Activated naive CD4-positive, alpha-beta T cell treated with anti-CD3 and anti-CD28 coated beads for 36 hours (primary cell): ENCODE measurements around the gene SLC35E1. TPM values are rescaled to one million over a fixed set of nuclear protein-coding genes. Genes with fewer than 3 reads are reported as not detected.

Source experiments
- CTCF ChIA-PET: fragments of 350-600 bp; sonication (Branson Sonifier 250); formaldehyde crosslinking; loops from one replicate; lab custom pipeline; 2021; ENCODE audit warnings: antibody characterized with exemption; lab: Charles Lee
- DNase-seq: peaks from one replicate; pipeline ENCODE4 v3.0.0-alpha.2; 2020
- H3K27ac Mint-ChIP-seq: one replicate; pipeline ENCODE4 v1.8.0; 2021; ENCODE audit warnings: mild to moderate bottlenecking, mixed read lengths
- H3K27me3 Mint-ChIP-seq: one replicate; pipeline ENCODE4 v1.8.0; 2021; ENCODE audit warnings: low read depth, mixed read lengths
- H3K36me3 Mint-ChIP-seq: one replicate; pipeline ENCODE4 v1.8.0; 2021; ENCODE audit warnings: low read depth, mixed read lengths
- H3K4me1 Mint-ChIP-seq: one replicate; pipeline ENCODE4 v1.8.0; 2021; ENCODE audit warnings: low read depth, mixed read lengths
- H3K4me3 Mint-ChIP-seq: one replicate; pipeline ENCODE4 v1.8.0; 2021; ENCODE audit warnings: mild to moderate bottlenecking, moderate library complexity, mixed read lengths
- H3K9me3 Mint-ChIP-seq: one replicate; pipeline ENCODE4 v1.8.0; 2021; ENCODE audit warnings: mixed read lengths
- intact Hi-C: fragments of 100-400 bp; cut with micrococcal nuclease; formaldehyde crosslinking; loops from one replicate; pipeline ENCODE4 v1.15.1; 2023
- total RNA-seq, 2 experiments: library from RNA; stranded (reverse); gene quantifications; one replicate each; pipeline ENCODE4 v1.2.3, GENCODE V29; 2021

SLC35E1 gene
- total RNA-seq, 2 experiments from 2014 or later, result 21.7 to 22.1 TPM

DNA sequence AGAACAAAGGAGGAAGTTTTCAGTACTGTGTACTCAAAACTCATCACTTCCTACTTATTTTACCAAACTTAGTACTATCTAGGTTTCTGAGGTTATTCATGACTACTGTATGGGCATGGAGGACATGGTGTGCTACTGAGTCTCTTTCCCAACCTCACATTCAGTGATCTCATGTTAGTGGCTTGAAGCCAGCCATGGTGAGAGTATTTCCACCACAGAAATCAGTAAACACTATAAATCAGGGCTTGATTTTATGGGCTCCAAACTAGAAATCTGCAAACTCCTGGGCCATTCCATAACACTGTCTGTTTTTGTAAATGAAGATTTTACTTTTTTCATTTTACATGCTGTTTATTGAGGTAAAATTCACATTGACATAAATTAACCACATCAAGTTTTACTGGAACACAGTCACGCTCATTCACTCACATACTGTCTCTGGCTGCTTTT is 36.1 kb upstream of the SLC35E1 start:
- H3K4me1 Mint-ChIP-seq, result peaks cover 51% of the 10 kb centered on the region
- CTCF ChIA-PET, result no interaction called here
- no peak overlapping the region for H3K4me3 Mint-ChIP-seq
- peak overlapping the region; percentile 3 for H3K27ac Mint-ChIP-seq
- intact Hi-C loops, result no loop called here
- no peaks in the 10 kb centered on the region for H3K9me3 Mint-ChIP-seq
- DNase-seq, result no peak
- no peaks in the 10 kb centered on the region for H3K27me3 Mint-ChIP-seq
- H3K36me3 Mint-ChIP-seq, result no peaks in the 10 kb centered on the region

DNA sequence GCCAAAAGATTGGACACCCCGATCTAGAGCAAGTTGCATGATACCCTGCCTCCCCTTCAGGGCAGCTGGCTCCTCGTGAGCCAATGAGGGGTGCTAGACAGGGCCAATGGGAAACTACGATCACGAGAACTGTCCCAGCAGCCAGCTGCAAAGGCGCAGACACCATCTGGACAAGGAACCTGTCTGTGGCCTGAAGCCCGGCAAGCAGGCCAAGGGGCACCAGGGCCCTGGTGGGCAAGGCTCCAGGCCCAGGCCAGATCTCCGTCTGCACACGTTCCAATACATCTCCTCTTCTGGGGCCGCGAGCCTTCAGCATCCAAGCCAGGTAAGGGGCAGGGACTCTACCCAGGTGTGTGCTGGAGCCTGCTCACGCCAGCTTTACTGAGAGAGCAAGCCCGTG is 35.6 kb upstream of the SLC35E1 start:
- Mint-ChIP-seq H3K27ac (peak overlapping the region; percentile 68), H3K36me3 (no peaks in the 10 kb centered on the region), H3K27me3 (no peaks in the 10 kb centered on the region), H3K4me1 (peaks cover 50% of the 10 kb centered on the region), H3K9me3 (no peaks in the 10 kb centered on the region), H3K4me3 (no peak overlapping the region)
- intact Hi-C loops, result no loop called here
- no peak for DNase-seq
- CTCF ChIA-PET, result no interaction called here

DNA sequence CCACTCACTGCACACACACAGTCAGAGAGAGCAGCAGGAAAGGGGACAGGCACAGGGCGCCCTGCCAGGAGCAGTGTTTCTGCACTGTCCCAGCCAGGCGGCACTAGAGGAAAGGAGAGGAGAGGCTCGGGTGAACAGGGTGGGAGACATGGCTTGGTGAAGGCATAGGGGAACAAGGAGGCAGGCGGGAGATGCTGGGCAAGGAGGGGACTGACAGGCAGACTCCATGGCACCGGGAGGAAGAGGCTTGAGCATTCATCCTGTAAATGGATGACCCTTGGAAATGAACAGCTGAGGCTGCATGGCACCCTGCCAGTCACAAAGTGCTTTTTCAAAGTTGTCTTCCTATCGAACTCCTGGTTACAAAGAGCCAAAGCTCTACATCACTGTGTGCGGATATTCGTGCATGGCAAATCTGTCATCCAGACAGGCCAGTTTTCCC is 33.4 kb upstream of the SLC35E1 start:
- H3K4me3 Mint-ChIP-seq, result no peak overlapping the region
- H3K27ac Mint-ChIP-seq, result no peak overlapping the region
- no peaks in the 10 kb centered on the region for H3K36me3 Mint-ChIP-seq
- H3K9me3 Mint-ChIP-seq, result no peaks in the 10 kb centered on the region
- DNase-seq, result no peak
- H3K4me1 Mint-ChIP-seq, result peaks cover 37% of the 10 kb centered on the region
- CTCF ChIA-PET, result no interaction called here
- intact Hi-C loops, result no loop called here
- H3K27me3 Mint-ChIP-seq, result no peaks in the 10 kb centered on the region

- H3K27me3 Mint-ChIP-seq, result no peaks in the 10 kb centered on the region
- DNase-seq, result no peak
- CTCF ChIA-PET, result no interaction called here
- no peaks in the 10 kb centered on the region for H3K9me3 Mint-ChIP-seq
- H3K4me3 Mint-ChIP-seq, result no peak overlapping the region
- intact Hi-C loops, result no loop called here
- H3K27ac Mint-ChIP-seq, result no peak overlapping the region
- no peaks in the 10 kb centered on the region for H3K36me3 Mint-ChIP-seq
- peaks cover 35% of the 10 kb centered on the region for H3K4me1 Mint-ChIP-seq
These were observed 32.9 kb upstream of the SLC35E1 start for GRCh38 chr19:16605115-16605514.

DNA sequence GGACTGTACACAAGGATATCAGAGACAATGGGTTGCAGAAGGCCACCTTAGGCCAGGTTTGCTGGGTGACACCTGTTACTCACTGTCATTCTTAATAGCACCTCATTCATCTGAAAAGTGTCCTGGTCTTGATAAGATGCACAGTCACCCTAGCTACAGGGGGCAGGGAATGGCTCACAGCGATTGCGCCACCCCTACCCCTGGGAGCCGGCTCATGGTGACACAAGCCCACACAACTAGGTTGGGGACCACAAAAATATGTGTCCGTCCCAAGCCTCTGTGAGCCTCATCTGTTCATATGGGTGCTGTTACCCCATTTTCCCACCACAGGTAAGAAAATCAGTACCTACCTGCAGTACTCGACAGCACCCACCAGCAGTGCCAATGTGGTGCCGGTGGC is 32.4 kb upstream of the SLC35E1 start:
- Mint-ChIP-seq H3K9me3 (no peaks in the 10 kb centered on the region), H3K4me1 (peaks cover 35% of the 10 kb centered on the region), H3K27ac (no peak overlapping the region), H3K27me3 (no peaks in the 10 kb centered on the region), H3K36me3 (no peaks in the 10 kb centered on the region), H3K4me3 (no peak overlapping the region)
- intact Hi-C loops, result no loop called here
- no peak for DNase-seq
- CTCF ChIA-PET, result no interaction called here

GRCh38 chr19:16603090-16603489 is 30.9 kb upstream of the SLC35E1 start:
- CTCF ChIA-PET, result no interaction called here
- Mint-ChIP-seq H3K4me3 (no peak overlapping the region), H3K27me3 (no peaks in the 10 kb centered on the region), H3K36me3 (no peaks in the 10 kb centered on the region), H3K27ac (no peak overlapping the region), H3K9me3 (no peaks in the 10 kb centered on the region), H3K4me1 (peaks cover 31% of the 10 kb centered on the region)
- intact Hi-C loops, result no loop called here
- DNase-seq, result no peak

- CTCF ChIA-PET, result no interaction called here
- no peak overlapping the region for H3K4me3 Mint-ChIP-seq
These were observed 29.3 kb upstream of the SLC35E1 start for GRCh38 chr19:16601378-16602052.

GRCh38 chr19:16600824-16601223 is 28.6 kb upstream of the SLC35E1 start:
- intact Hi-C loops, result no loop called here
- Mint-ChIP-seq H3K27me3 (no peaks in the 10 kb centered on the region), H3K9me3 (no peaks in the 10 kb centered on the region), H3K27ac (no peak overlapping the region), H3K4me3 (no peak overlapping the region), H3K4me1 (peaks cover 32% of the 10 kb centered on the region), H3K36me3 (no peaks in the 10 kb centered on the region)
- DNase-seq, result no peak
- CTCF ChIA-PET, result no interaction called here

More at GRCh38 chr19:16601378-16602052, 29.3 kb upstream of the SLC35E1 start:
- Mint-ChIP-seq H3K27ac (no peak overlapping the region), H3K27me3 (no peaks in the 10 kb centered on the region), H3K9me3 (no peaks in the 10 kb centered on the region), H3K36me3 (no peaks in the 10 kb centered on the region), H3K4me1 (peaks cover 27% of the 10 kb centered on the region)
- DNase-seq, result no peak
- intact Hi-C loops, result no loop called here

DNA sequence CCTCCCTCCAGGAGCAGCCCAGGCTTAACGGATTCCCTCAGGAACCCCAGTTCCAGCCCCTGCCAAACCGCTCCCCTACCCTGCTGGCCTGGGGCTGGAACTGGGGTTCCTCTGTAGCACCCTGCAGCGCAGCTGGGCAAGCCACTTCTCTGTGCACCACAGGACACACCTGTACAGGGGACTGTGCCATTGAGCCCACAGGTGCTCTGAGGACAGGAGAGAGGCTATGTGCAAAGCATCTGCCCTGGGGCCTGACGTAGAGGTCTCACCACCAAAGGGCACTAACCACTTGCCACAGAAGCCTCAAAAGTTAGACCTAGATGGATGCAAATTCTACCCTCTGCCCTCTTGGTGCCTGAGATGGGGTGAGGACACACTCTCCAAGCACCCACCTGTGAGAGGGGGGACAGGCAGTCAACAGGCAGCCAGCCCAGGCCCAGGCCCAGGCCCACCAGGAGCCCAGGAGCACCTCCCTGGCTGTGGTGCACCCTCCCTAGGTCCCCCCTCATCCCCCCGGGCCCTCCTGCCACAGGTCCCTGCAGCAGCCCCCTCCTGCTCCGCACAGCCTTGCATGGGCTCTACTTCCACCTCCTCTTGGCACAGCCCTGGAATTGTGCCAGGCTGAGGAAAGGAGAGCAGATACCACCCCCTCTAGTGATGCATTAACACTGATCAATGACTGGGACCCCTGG is 27.6 kb upstream of the SLC35E1 start:
- Mint-ChIP-seq H3K27ac (no peak overlapping the region), H3K9me3 (no peaks in the 10 kb centered on the region)

GRCh38 chr19:16598848-16599247 is 26.6 kb upstream of the SLC35E1 start:
- Mint-ChIP-seq H3K27ac (no peak overlapping the region), H3K27me3 (no peaks in the 10 kb centered on the region), H3K4me3 (no peak overlapping the region), H3K36me3 (no peaks in the 10 kb centered on the region), H3K4me1 (peaks cover 38% of the 10 kb centered on the region), H3K9me3 (no peaks in the 10 kb centered on the region)
- no peak for DNase-seq
- intact Hi-C loops, result no loop called here
- CTCF ChIA-PET, result no interaction called here

More for the DNA sequence above, 27.6 kb upstream of the SLC35E1 start:
- Mint-ChIP-seq H3K4me3 (no peak overlapping the region), H3K27me3 (no peaks in the 10 kb centered on the region), H3K36me3 (no peaks in the 10 kb centered on the region), H3K4me1 (peaks cover 32% of the 10 kb centered on the region)
- CTCF ChIA-PET, result no interaction called here
- no peak for DNase-seq
- intact Hi-C loops, result no loop called here

- no peaks in the 10 kb centered on the region for H3K9me3 Mint-ChIP-seq
- peaks cover 50% of the 10 kb centered on the region for H3K4me1 Mint-ChIP-seq
- intact Hi-C loops, result no loop called here
- no peaks in the 10 kb centered on the region for H3K27me3 Mint-ChIP-seq
- no peak overlapping the region for H3K4me3 Mint-ChIP-seq
- no peaks in the 10 kb centered on the region for H3K36me3 Mint-ChIP-seq
- CTCF ChIA-PET, result no interaction called here
- no peak overlapping the region for H3K27ac Mint-ChIP-seq
- no peak for DNase-seq
These were observed 24.2 kb upstream of the SLC35E1 start for GRCh38 chr19:16596399-16596798.

DNA sequence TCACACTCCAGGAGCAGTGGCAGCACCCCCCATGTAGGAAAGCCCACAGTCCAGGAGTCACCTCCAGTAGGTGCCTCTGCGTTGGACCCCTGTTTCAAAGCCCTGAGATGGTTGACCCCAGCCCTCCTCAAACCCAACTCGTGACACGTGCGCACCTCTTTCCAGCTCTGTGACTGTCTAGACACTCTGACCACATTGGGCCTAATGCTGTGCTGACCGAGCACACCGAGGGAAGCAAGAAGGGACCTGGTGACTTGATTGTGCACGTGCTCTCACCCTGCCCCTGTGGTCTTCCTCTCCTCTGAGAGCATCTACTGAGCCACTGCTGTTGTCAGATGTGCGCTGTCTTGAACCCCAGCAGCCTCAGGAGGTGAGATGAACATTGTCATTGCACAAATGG is 22.9 kb upstream of the SLC35E1 start:
- intact Hi-C loops, result no loop called here
- Mint-ChIP-seq H3K27ac (peak overlapping the region; percentile 37), H3K4me1 (peaks cover 52% of the 10 kb centered on the region), H3K36me3 (no peaks in the 10 kb centered on the region), H3K27me3 (no peaks in the 10 kb centered on the region), H3K9me3 (no peaks in the 10 kb centered on the region), H3K4me3 (peak overlapping the region; percentile 11)
- DNase-seq, result no peak
- CTCF ChIA-PET, result no interaction called here

DNA sequence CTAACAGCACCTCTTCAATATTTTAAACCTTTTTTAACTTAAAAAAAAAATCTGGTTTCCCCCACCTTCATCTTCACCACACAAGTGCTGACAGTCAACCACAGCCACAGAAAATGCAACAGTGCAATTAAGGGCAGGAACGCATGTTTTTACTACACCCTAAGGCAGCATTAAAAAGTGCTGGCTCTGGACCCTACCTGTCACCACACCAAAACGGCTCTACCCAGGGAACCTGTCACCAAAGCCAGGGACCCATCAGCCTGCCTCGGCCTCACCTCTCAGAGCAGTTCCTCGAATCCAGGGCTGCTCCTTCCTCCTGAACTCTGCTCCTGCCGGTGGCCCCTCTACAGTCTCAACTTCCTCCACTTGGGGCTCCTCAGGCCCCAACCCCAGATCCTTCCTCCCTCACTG is 22.5 kb upstream of the SLC35E1 start:
- CTCF ChIA-PET, result no interaction called here
- DNase-seq, result peak; percentile 59
- H3K27ac Mint-ChIP-seq, result peak overlapping the region; percentile 37
- no peaks in the 10 kb centered on the region for H3K27me3 Mint-ChIP-seq
- H3K4me3 Mint-ChIP-seq, result peak overlapping the region; percentile 40
- no peaks in the 10 kb centered on the region for H3K36me3 Mint-ChIP-seq
- intact Hi-C loops, result loop anchor here (1.0 kb wide), 2 partner anchors 10 to 34 kb away; partner anchors contain the start of gene MED26
- H3K9me3 Mint-ChIP-seq, result no peaks in the 10 kb centered on the region
- H3K4me1 Mint-ChIP-seq, result peaks cover 56% of the 10 kb centered on the region
